ENCODE data around the gene KRTAP22-2. TPM values are rescaled to one million over a fixed set of nuclear protein-coding genes. Genes with fewer than 3 reads are reported as not detected.

Gene KRTAP22-2
- total RNA-seq, 1 experiment from 2014 or later, result not detected

- no peaks in the 10 kb centered on the region for H3K4me1 Mint-ChIP-seq
- H3K27me3 Mint-ChIP-seq (ENCODE audit: low read depth), result peaks cover 6% of the 10 kb centered on the region
- DNase-seq, result no peak
- Histone ChIP-seq H3K4ac (ENCODE audit: low read depth, low read length) (no peak overlapping the region), H3K56ac (ENCODE audit: insufficient read length, low read depth, low read length) (no peak overlapping the region), H3K23me2 (ENCODE audit: insufficient read length, low read depth, low read length, poor library complexity, severe bottlenecking) (no peaks in the 10 kb centered on the region), H3K27me3 (ENCODE audit: insufficient read depth, low read length) (no peaks in the 10 kb centered on the region), H2BK120ac (ENCODE audit: low read depth, low read length, poor library complexity, severe bottlenecking) (no peak overlapping the region), H3K27ac (ENCODE audit: insufficient read length, low read depth, low read length) (no peak overlapping the region), H2BK15ac (ENCODE audit: low read depth, low read length) (no peak overlapping the region), H2AFZ (ENCODE audit: low read length) (no peak overlapping the region), H2BK12ac (ENCODE audit: insufficient read length, low read depth, low read length) (no peak overlapping the region), H3K9ac (ENCODE audit: extremely low read depth, insufficient read length, low read length) (no peak overlapping the region), H2BK20ac (ENCODE audit: low read depth, low read length, poor library complexity, severe bottlenecking) (no peak overlapping the region), H4K5ac (ENCODE audit: insufficient read length, low read depth, low read length) (no peak overlapping the region), H3K79me1 (ENCODE audit: insufficient read depth, low read depth, low read length, poor library complexity, severe bottlenecking) (no peaks in the 10 kb centered on the region), H4K91ac (ENCODE audit: insufficient read length, low read depth, low read length) (no peak overlapping the region), H3T11ph (ENCODE audit: low read length) (no peak overlapping the region), H4K8ac (replicated peaks; ENCODE audit: insufficient read length, low read depth, low read length) (no peak overlapping the region), H3K4me2 (ENCODE audit: insufficient read depth, insufficient read length, low read length) (no peak overlapping the region), H2AK5ac (ENCODE audit: insufficient read length, low read length) (no peak overlapping the region), H3K9me3 (ENCODE audit: control insufficient read depth, low read depth, low read length) (no peaks in the 10 kb centered on the region), H4K20me1 (ENCODE audit: control insufficient read depth, insufficient read depth, insufficient read length) (no peaks in the 10 kb centered on the region), H3K14ac (ENCODE audit: insufficient read depth, low read length) (no peak overlapping the region), H2BK5ac (ENCODE audit: insufficient read length, low read length) (no peak overlapping the region), H3K4me1 (ENCODE audit: insufficient read depth, low read length) (0 out of 2 replicates have a peak, but pooled peaks cover 3% of the 10 kb centered on the region), H3K18ac (ENCODE audit: insufficient read length, low read depth, low read length) (no peak overlapping the region), H3K23ac (ENCODE audit: insufficient read length, low read depth, low read length) (no peak overlapping the region), H3K79me2 (ENCODE audit: insufficient read depth, low read length) (no peaks in the 10 kb centered on the region)
- peaks cover 12 to 43% of the 10 kb centered on the region in 2 experiments for H3K9me3 Mint-ChIP-seq
- TF ChIP-seq CTCF (conservative IDR thresholded peaks at IDR 0.05), result no peak
- H3K27ac Mint-ChIP-seq, result no peak overlapping the region
- WGBS (ENCODE audit: extremely low coverage, insufficient read length, low lambda C conversion rate), result no CpG with 5 or more reads among the region's 1 CpG
- H3K4me3 Mint-ChIP-seq, result no peak overlapping the region
- peaks cover 6 to 33% (median 15%) of the 10 kb centered on the region in 3 experiments for H3K36me3 Mint-ChIP-seq (ENCODE audit: insufficient read depth in 1 of 3, low read depth in 3 of 3)
Observed at GRCh38 chr21:30629200-30629599, 39.0 kb upstream of the KRTAP22-2 start.

All from H9 (cell line).